ENCODE results near the gene SGMS1.

Gene SGMS1

GRCh38 chr10:50533296-50533695, 90.5 kb downstream of the SGMS1 start:
- TF ChIP-seq FOXP2 (optimal IDR thresholded peaks at IDR 0.05; ENCODE audit: borderline replicate concordance, extremely low read depth, extremely low read length, insufficient read depth) (no peak), SIN3A (IDR thresholded peaks at IDR 0.05; ENCODE audit: borderline replicate concordance, insufficient read depth, low read length) (no peak), POLR2AphosphoS5 (IDR thresholded peaks at IDR 0.05; ENCODE audit: low read depth, low read length) (no peak), REST (IDR thresholded peaks at IDR 0.05; ENCODE audit: insufficient read depth in 1 of 2, low read depth in 2 of 2, low read length in 2 of 2) (no peak)

- TF ChIP-seq SIN3A (IDR thresholded peaks at IDR 0.05; ENCODE audit: borderline replicate concordance, insufficient read depth, low read length): no peak
- no peak for TF ChIP-seq TAF1 (IDR thresholded peaks at IDR 0.05; ENCODE audit: borderline replicate concordance, insufficient read depth, low read length)
- no peak for TF ChIP-seq POLR2AphosphoS5 (IDR thresholded peaks at IDR 0.05; ENCODE audit: low read depth, low read length)
- no peak for TF ChIP-seq REST (IDR thresholded peaks at IDR 0.05; ENCODE audit: insufficient read depth in 1 of 2, low read depth in 2 of 2, low read length in 2 of 2)
- no peak for TF ChIP-seq FOXP2 (optimal IDR thresholded peaks at IDR 0.05; ENCODE audit: borderline replicate concordance, extremely low read depth, extremely low read length, insufficient read depth)
Observed at GRCh38 chr10:50531388-50532077, 92.2 kb downstream of the SGMS1 start.

DNA sequence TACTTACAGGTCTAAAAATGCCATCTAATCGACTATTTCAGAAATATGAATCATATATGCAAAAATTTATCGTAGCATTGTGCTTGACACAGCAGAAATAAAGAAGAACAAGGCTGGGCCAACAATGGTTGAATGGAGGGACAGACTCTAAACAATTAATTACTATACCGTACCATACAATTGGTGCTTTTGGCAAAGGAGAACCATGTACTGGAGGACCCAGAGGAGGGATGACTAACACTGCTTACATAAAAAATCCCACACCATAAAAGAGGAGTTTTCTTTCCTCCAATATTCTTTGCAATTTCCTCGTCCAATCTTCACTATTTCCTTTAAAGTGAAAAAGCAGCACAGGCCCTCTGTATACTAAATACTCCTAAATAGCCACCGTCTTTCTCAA, 94.1 kb downstream of the SGMS1 start:
- TF ChIP-seq FOXP2 (optimal IDR thresholded peaks at IDR 0.05; ENCODE audit: borderline replicate concordance, extremely low read depth, extremely low read length, insufficient read depth): no peak
- TF ChIP-seq REST (IDR thresholded peaks at IDR 0.05; ENCODE audit: insufficient read depth in 1 of 2, low read depth in 2 of 2, low read length in 2 of 2): no peak
- no peak for TF ChIP-seq TAF1 (IDR thresholded peaks at IDR 0.05; ENCODE audit: borderline replicate concordance, insufficient read depth, low read length)
- TF ChIP-seq POLR2AphosphoS5 (IDR thresholded peaks at IDR 0.05; ENCODE audit: low read depth, low read length): no peak
- TF ChIP-seq SIN3A (IDR thresholded peaks at IDR 0.05; ENCODE audit: borderline replicate concordance, insufficient read depth, low read length): no peak

DNA sequence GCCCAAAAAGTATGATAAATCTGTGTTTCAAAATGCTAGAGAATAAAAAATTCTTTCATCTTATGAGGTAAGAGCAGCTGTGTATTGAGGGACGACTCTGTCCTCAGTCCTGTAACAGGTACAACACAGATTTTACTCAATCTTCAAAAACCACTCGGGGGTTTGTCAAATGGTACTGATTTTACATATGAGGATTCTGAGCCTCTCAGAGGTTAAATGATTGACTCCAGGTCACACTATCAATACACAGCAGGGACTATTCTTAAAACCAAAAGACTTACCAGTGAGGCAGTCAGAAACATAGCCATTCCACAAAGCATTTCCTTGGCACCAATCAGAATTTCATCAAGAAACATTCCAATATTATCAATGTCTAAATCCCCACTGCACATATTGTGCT, 95.5 kb downstream of the SGMS1 start:
- TF ChIP-seq POLR2AphosphoS5 (IDR thresholded peaks at IDR 0.05; ENCODE audit: low read depth, low read length): no peak
- no peak for TF ChIP-seq REST (IDR thresholded peaks at IDR 0.05; ENCODE audit: insufficient read depth in 1 of 2, low read depth in 2 of 2, low read length in 2 of 2)
- no peak for TF ChIP-seq TAF1 (IDR thresholded peaks at IDR 0.05; ENCODE audit: borderline replicate concordance, insufficient read depth, low read length)
- TF ChIP-seq SIN3A (IDR thresholded peaks at IDR 0.05; ENCODE audit: borderline replicate concordance, insufficient read depth, low read length): no peak
- no peak for TF ChIP-seq FOXP2 (optimal IDR thresholded peaks at IDR 0.05; ENCODE audit: borderline replicate concordance, extremely low read depth, extremely low read length, insufficient read depth)
